GM19397 (cell line): ENCODE measurements around the gene AMBRA1.
"Not testable (repeated sequence)": the region's sequence is repeated elsewhere in the genome, so short reads cannot be mapped to it uniquely, and the experiment has no call there.

ENCODE experiments used
- ATAC-seq: cut with Tn5 transposase; IDR thresholded peaks from one replicate; pipeline ENCODE4 v1.9.1; 2021; ENCODE audit warnings: mild to moderate bottlenecking, moderate library complexity; ENCODE audit not compliant: unreplicated experiment

Gene AMBRA1

GRCh38 chr11:46375392-46376101 is 218.3 kb downstream of the AMBRA1 start:
- no peak for ATAC-seq

- ATAC-seq: no peak
Observed at GRCh38 chr11:46374815-46375214, 219.0 kb downstream of the AMBRA1 start.

- ATAC-seq: no peak
Observed at GRCh38 chr11:46373787-46374740, 219.8 kb downstream of the AMBRA1 start.

GRCh38 chr11:46372501-46372900 is 221.3 kb downstream of the AMBRA1 start:
- ATAC-seq: not testable (repeated sequence)

GRCh38 chr11:46372086-46372485 is 221.7 kb downstream of the AMBRA1 start:
- no peak for ATAC-seq

- not testable (repeated sequence) for ATAC-seq
Observed at GRCh38 chr11:46371262-46371661, 222.6 kb downstream of the AMBRA1 start.

- ATAC-seq: no peak
Observed at GRCh38 chr11:46370253-46370652, 223.6 kb downstream of the AMBRA1 start.

GRCh38 chr11:46369458-46370152 is 224.2 kb downstream of the AMBRA1 start:
- peak; percentile 46 for ATAC-seq

GRCh38 chr11:46367916-46368267 is 225.9 kb downstream of the AMBRA1 start:
- no peak for ATAC-seq

- ATAC-seq: peak; percentile 51
Observed at GRCh38 chr11:46367244-46367915, 226.4 kb downstream of the AMBRA1 start.

GRCh38 chr11:46366661-46367161 is 227.1 kb downstream of the AMBRA1 start:
- no peak for ATAC-seq

GRCh38 chr11:46366260-46366659 is 227.6 kb downstream of the AMBRA1 start:
- ATAC-seq: no peak

GRCh38 chr11:46364791-46365190 is 229.0 kb downstream of the AMBRA1 start:
- ATAC-seq: no peak

GRCh38 chr11:46364056-46364455 is 229.8 kb downstream of the AMBRA1 start:
- ATAC-seq: no peak

GRCh38 chr11:46363455-46364005 is 230.3 kb downstream of the AMBRA1 start:
- no peak for ATAC-seq

- ATAC-seq: no peak
Observed at GRCh38 chr11:46363031-46363407, 230.8 kb downstream of the AMBRA1 start.

GRCh38 chr11:46362156-46363030 is 231.4 kb downstream of the AMBRA1 start:
- no peak for ATAC-seq

- peak; percentile 79 for ATAC-seq
Observed at GRCh38 chr11:46361283-46362155, 232.3 kb downstream of the AMBRA1 start.
